Melanocyte of skin (primary cell): ENCODE data around the gene OR5A2. TPM values are rescaled to one million over a fixed set of nuclear protein-coding genes. Genes with fewer than 3 reads are reported as not detected.

ENCODE experiments used
- total RNA-seq, 2 donors: library from RNA; depleted of rRNA; stranded (reverse); fragments of >200 nt; gene quantifications; 2 replicates each; pipeline ENCODE4 v1.2.3, GENCODE V29; 2012

Gene OR5A2, protein sequence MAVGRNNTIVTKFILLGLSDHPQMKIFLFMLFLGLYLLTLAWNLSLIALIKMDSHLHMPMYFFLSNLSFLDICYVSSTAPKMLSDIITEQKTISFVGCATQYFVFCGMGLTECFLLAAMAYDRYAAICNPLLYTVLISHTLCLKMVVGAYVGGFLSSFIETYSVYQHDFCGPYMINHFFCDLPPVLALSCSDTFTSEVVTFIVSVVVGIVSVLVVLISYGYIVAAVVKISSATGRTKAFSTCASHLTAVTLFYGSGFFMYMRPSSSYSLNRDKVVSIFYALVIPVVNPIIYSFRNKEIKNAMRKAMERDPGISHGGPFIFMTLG
- not detected for total RNA-seq

DNA sequence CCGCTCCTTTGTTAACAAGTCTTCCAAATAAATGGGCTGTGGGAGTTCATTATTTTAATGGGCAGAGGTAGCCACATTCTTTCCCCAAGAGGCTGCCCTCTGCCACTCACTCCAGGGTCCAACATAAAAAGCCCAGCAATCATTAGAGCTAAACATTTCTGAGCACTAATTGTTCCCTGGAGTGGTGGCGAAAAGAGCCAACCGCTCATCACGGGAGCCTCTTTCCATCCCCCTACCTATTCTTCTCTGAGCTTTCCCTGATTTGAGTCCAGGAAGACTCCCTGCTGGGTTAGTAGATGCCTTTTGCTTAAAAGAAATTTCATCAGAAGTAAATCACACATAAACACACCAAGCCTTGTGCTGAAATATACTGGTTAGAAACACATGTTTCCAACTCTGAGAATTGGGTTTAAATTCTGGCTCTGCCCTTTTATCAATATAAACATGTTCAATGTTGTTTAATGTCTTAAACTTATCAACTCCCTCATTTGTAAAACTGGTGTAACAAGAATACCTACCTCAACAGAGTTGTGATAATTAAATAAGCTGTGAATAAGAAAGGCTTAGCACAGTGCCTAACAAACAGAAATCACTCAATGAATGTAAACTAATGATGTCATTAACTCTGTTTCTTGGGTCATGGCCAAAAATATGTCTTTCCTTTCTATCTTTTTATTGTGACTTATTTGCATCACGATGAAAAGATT is at the start of gene OR5A2:
Gene OR5A2 (minus strand): TSS at position 53 of the 707 bp plus-strand sequence. CDS start 3,460 bp downstream, outside the sequence.

GRCh38 chr11:59473015-59473414 is 46.8 kb upstream of the OR5A2 start, which contains the start of gene OR4D10:
Gene OR4D10, plus strand, starts transcription at chr11:59473315. Its CDS starts 4,115 bp downstream, at chr11:59477430.

DNA sequence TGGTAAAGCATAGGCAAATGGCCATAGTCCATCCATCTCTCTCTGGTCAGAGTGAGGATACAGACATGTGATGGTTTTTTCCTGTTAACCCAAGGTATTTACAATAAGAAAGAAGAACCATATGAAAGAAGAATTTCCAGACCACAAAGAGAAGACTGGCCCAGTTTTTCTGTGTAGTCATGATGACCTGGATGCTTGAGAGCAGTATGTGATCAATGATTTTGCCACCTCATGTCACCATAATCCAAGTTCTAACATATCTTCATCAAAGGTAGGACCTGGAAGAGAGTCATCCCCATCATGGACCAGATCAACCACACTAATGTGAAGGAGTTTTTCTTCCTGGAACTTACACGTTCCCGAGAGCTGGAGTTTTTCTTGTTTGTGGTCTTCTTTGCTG is 30.4 kb upstream of the OR5A2 start, which contains the start of gene OR4D6:
Gene OR4D6 (plus strand): TSS at position 301 of the 400 bp plus-strand sequence. CDS start 0 bp downstream, at position 301.

DNA sequence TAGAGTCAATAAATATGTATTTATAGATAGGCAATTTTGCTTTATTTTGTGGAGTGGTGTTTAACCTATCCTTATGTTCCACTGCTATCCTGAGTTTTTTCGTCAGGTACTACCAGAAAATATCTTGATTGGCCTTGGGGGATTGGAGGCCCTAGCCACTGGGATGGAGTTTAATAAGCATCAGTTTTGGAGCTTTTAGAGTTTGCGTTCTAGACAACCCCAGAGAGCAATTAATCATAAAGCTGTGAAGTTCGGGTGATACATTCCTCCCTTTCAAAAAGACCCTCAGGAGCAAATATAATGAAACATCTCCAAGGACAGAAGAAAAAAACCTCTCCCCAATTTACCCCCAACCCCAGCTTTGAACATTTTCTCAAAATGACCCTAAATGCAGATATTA is 10.0 kb upstream of the OR5A2 start, which contains the start of gene OR5A1:
Gene OR5A1 (plus strand): TSS at position 301 of the 400 bp plus-strand sequence. CDS start 6,700 bp downstream, outside the sequence.

Other genes starting within 250 kb of the OR5A2 start
- gene MPEG1, start 213.5 kb downstream of the OR5A2 start, total RNA-seq: not detected
- gene OR5AN1, start 67.5 kb downstream of the OR5A2 start, total RNA-seq: not detected
- gene OR5A1, start 10.1 kb upstream of the OR5A2 start, total RNA-seq: not detected
- gene OR4D6, start 30.5 kb upstream of the OR5A2 start, total RNA-seq: not detected
- not detected for gene OR4D10, start 46.9 kb upstream of the OR5A2 start, total RNA-seq
- gene OR4D11, start 77.2 kb upstream of the OR5A2 start, total RNA-seq: not detected
- gene OR4D9, start 85.1 kb upstream of the OR5A2 start, total RNA-seq: not detected
- 10 to 100 TPM; 28.3 to 28.9 TPM for gene OSBP, start 189.4 kb upstream of the OR5A2 start, total RNA-seq
- 10 to 100 TPM; 23.1 to 29.6 TPM for gene PATL1, start 242.6 kb upstream of the OR5A2 start, total RNA-seq